CD8-positive, alpha-beta memory T cell (primary cell): ENCODE measurements around the gene ATG13. TPM values are rescaled to one million over a fixed set of nuclear protein-coding genes. Genes with fewer than 3 reads are reported as not detected.

Source experiments
- CTCF ChIA-PET: fragments of 350-600 bp; sonication (Branson Sonifier 250); formaldehyde crosslinking; loops from one replicate; lab custom pipeline; 2021; ENCODE audit warnings: antibody characterized with exemption; lab: Charles Lee
- POLR2A ChIA-PET: fragments of 350-600 bp; sonication (Branson Sonifier 250); formaldehyde crosslinking; loops from one replicate; lab custom pipeline; 2021; ENCODE audit warnings: antibody characterized with exemption; lab: Charles Lee
- DNase-seq, 5 donors: peaks; one replicate each; pipeline versions ENCODE4 v3.0.0 to v3.0.0-alpha.2; 2020 to 2022; ENCODE audit warnings: mixed read lengths in 1 of 5
- H3K27ac ChIP-seq: one replicate; pipeline ENCODE4 v1.7.0; 2013; ENCODE audit warnings: low read depth, mild to moderate bottlenecking, low read length, moderate library complexity
- H3K27me3 ChIP-seq: 2 replicates; pipeline ENCODE4 v1.7.0; 2013; ENCODE audit warnings: low read length, mild to moderate bottlenecking; ENCODE audit not compliant: insufficient read depth, poor library complexity, severe bottlenecking
- H3K36me3 ChIP-seq: 2 replicates; pipeline ENCODE4 v1.7.0; 2013; ENCODE audit warnings: mild to moderate bottlenecking, low read length, moderate library complexity; ENCODE audit not compliant: insufficient read depth
- H3K4me1 ChIP-seq: 2 replicates; pipeline ENCODE4 v1.7.0; 2013; ENCODE audit warnings: mild to moderate bottlenecking, low read length, moderate library complexity; ENCODE audit not compliant: insufficient read depth
- H3K4me3 ChIP-seq: 2 replicates; pipeline ENCODE4 v1.7.0; 2013; ENCODE audit warnings: mild to moderate bottlenecking, low read length
- H3K9me3 ChIP-seq: 2 replicates; pipeline ENCODE4 v1.7.0; 2013; ENCODE audit warnings: mild to moderate bottlenecking, low read length
- H3K27ac Mint-ChIP-seq, 8 donors: one replicate each; pipeline ENCODE4 v1.8.0; 2020 to 2021; ENCODE audit warnings: mixed read lengths in 8 of 8, mild to moderate bottlenecking in 6 of 8, inconsistent platforms in 3 of 8, moderate library complexity in 3 of 8
- H3K27me3 Mint-ChIP-seq, 2 donors: one replicate each; pipeline ENCODE4 v1.8.0; 2020 to 2021; ENCODE audit warnings: mixed read lengths in 2 of 2, mild to moderate bottlenecking in 1 of 2, moderate library complexity in 1 of 2
- H3K36me3 Mint-ChIP-seq, 3 donors: one replicate each; pipeline ENCODE4 v1.8.0; 2020 to 2021; ENCODE audit warnings: mixed read lengths in 3 of 3, inconsistent platforms in 1 of 3, mild to moderate bottlenecking in 1 of 3
- H3K4me1 Mint-ChIP-seq, 3 donors: one replicate each; pipeline ENCODE4 v1.8.0; 2020 to 2021; ENCODE audit warnings: mixed read lengths in 3 of 3, inconsistent platforms in 1 of 3, mild to moderate bottlenecking in 1 of 3
- H3K4me3 Mint-ChIP-seq, 7 donors: one replicate each; pipeline ENCODE4 v1.8.0; 2020 to 2021; ENCODE audit warnings: mixed read lengths in 7 of 7, mild to moderate bottlenecking in 6 of 7, moderate library complexity in 4 of 7, inconsistent platforms in 2 of 7
- H3K9me3 Mint-ChIP-seq, 5 donors: one replicate each; pipeline ENCODE4 v1.8.0; 2020 to 2022; ENCODE audit warnings: mixed read lengths in 5 of 5, mild to moderate bottlenecking in 3 of 5, moderate library complexity in 2 of 5, inconsistent platforms in 1 of 5
- polyA plus RNA-seq: library from polyadenylated mRNA; unstranded; fragments of 300-500 nt; fragmentation: Illumina TruSeq; gene quantifications from one replicate; pipeline ENCODE4 v1.2.3, GENCODE V29; 2021
- total RNA-seq, 2 experiments: library from RNA; stranded (reverse); gene quantifications; one replicate each; pipeline ENCODE4 v1.2.3, GENCODE V29; 2021

ATG13 gene
- total and polyA plus RNA-seq, 3 experiments from 2014 or later: 67.9 to 81.6 (median 69.6) TPM

- Histone ChIP-seq H3K36me3 (peaks cover 20% of the 10 kb centered on the region), H3K4me3 (no peak overlapping the region), H3K9me3 (no peaks in the 10 kb centered on the region), H3K4me1 (no peaks in the 10 kb centered on the region), H3K27ac (no peak overlapping the region), H3K27me3 (no peaks in the 10 kb centered on the region)
- POLR2A ChIA-PET: no interaction called here
- Mint-ChIP-seq H3K4me3 (peak overlapping the region in 1 of 7 donors; percentile 49), H3K9me3 (no peaks in the 10 kb centered on the region), H3K27ac (peak overlapping the region in 3 of 8 donors; percentile 43 to 59 (median 43)), H3K27me3 (no peaks in the 10 kb centered on the region), H3K4me1 (peaks cover 21 to 44% (median 29%) of the 10 kb centered on the region in 3 donors), H3K36me3 (peaks cover 7 to 56% (median 25%) of the 10 kb centered on the region in 3 donors)
- CTCF ChIA-PET: interaction anchor here (0.7 to 0.9 kb wide), 2 partner anchors 9 to 22 kb away, joined by 3 read pairs; partner anchors contain the start of gene ATG13
- DNase-seq: no peak
Measured at GRCh38 chr11:46639197-46639839, 22.0 kb downstream of the ATG13 start.

GRCh38 chr11:46640036-46640788, 22.9 kb downstream of the ATG13 start:
- H3K9me3 Mint-ChIP-seq: no peaks in the 10 kb centered on the region

DNA sequence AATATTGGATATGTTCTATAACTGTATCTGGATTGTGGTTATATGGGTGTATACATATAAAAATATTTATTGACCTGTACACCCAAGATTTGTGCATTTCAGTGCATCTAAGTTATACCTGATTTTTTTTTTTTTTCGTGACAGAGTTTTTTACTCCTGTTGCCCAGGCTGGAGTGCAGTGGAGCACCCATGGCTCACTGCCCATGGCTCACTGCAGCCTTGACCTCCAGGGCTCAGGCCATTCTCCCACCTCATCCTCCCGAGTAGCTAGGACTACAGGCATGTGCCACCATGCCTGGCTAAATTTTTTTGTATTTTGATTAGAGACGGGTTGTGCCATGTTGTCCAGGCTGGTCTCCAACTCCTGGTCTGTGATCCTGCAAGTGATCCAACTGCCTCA, 24.3 kb downstream of the ATG13 start:
- H3K27ac ChIP-seq: no peak overlapping the region
- CTCF ChIA-PET: interaction anchor here (1.0 kb wide), 1 partner anchor 24 kb away, joined by 3 read pairs; no protein-coding TSS in a partner anchor
- no peak for DNase-seq
- H3K4me3 Mint-ChIP-seq: no peak overlapping the region
- peaks cover 30% of the 10 kb centered on the region for H3K36me3 ChIP-seq
- peaks cover 23 to 37% (median 25%) of the 10 kb centered on the region in 3 donors for H3K4me1 Mint-ChIP-seq
- H3K4me1 ChIP-seq: no peaks in the 10 kb centered on the region
- peaks cover 11 to 67% (median 25%) of the 10 kb centered on the region in 3 donors for H3K36me3 Mint-ChIP-seq
- H3K4me3 ChIP-seq: no peak overlapping the region
- H3K9me3 Mint-ChIP-seq: no peaks in the 10 kb centered on the region
- no peak overlapping the region for H3K27ac Mint-ChIP-seq
- no peaks in the 10 kb centered on the region for H3K27me3 Mint-ChIP-seq
- no peaks in the 10 kb centered on the region for H3K27me3 ChIP-seq
- POLR2A ChIA-PET: interaction anchor here (0.6 kb wide), 1 partner anchor 51 kb away, joined by 3 read pairs; no protein-coding TSS in a partner anchor
- H3K9me3 ChIP-seq: no peaks in the 10 kb centered on the region

More at GRCh38 chr11:46640036-46640788, 22.9 kb downstream of the ATG13 start:
- Mint-ChIP-seq H3K27me3 (no peaks in the 10 kb centered on the region), H3K36me3 (peaks cover 11 to 63% (median 28%) of the 10 kb centered on the region in 3 donors), H3K4me3 (no peak overlapping the region), H3K27ac (peak overlapping the region in 6 of 8 donors; percentile 22 to 42 (median 32)), H3K4me1 (peaks cover 25 to 44% (median 29%) of the 10 kb centered on the region in 3 donors)
- DNase-seq: no peak
- H3K4me3 ChIP-seq: no peak overlapping the region
- POLR2A ChIA-PET: no interaction called here
- CTCF ChIA-PET: interaction anchor here (0.7 to 0.9 kb wide), 2 partner anchors 8 to 22 kb away, joined by 3 read pairs; partner anchors contain the start of gene ATG13
- H3K36me3 ChIP-seq: peaks cover 29% of the 10 kb centered on the region
- H3K27ac ChIP-seq: no peak overlapping the region
- no peaks in the 10 kb centered on the region for H3K27me3 ChIP-seq
- H3K4me1 ChIP-seq: no peaks in the 10 kb centered on the region
- no peaks in the 10 kb centered on the region for H3K9me3 ChIP-seq

GRCh38 chr11:46642627-46643335, 25.4 kb downstream of the ATG13 start:
- peak in 1 of 5 donors; percentile 43 for DNase-seq
- Mint-ChIP-seq H3K4me1 (peaks cover 22 to 34% (median 23%) of the 10 kb centered on the region in 3 donors), H3K27me3 (no peaks in the 10 kb centered on the region), H3K27ac (peak overlapping the region in 2 of 8 donors; percentile 33 to 56), H3K36me3 (peaks cover 11 to 70% (median 25%) of the 10 kb centered on the region in 3 donors), H3K4me3 (no peak overlapping the region), H3K9me3 (no peaks in the 10 kb centered on the region)
- peaks cover 31% of the 10 kb centered on the region for H3K36me3 ChIP-seq
- H3K4me3 ChIP-seq: no peak overlapping the region
- H3K9me3 ChIP-seq: no peaks in the 10 kb centered on the region
- no peaks in the 10 kb centered on the region for H3K4me1 ChIP-seq
- POLR2A ChIA-PET: no interaction called here
- H3K27ac ChIP-seq: no peak overlapping the region
- CTCF ChIA-PET: interaction anchor here (1.0 kb wide), 1 partner anchor 25 kb away, joined by 3 read pairs; no protein-coding TSS in a partner anchor
- no peaks in the 10 kb centered on the region for H3K27me3 ChIP-seq

- peaks cover 20 to 31% (median 20%) of the 10 kb centered on the region in 3 donors for H3K4me1 Mint-ChIP-seq
- H3K36me3 Mint-ChIP-seq: peaks cover 11 to 70% (median 23%) of the 10 kb centered on the region in 3 donors
- peak overlapping the region in 1 of 8 donors; percentile 17 for H3K27ac Mint-ChIP-seq
- Histone ChIP-seq H3K27me3 (no peaks in the 10 kb centered on the region), H3K9me3 (no peaks in the 10 kb centered on the region), H3K4me3 (no peak overlapping the region), H3K4me1 (no peaks in the 10 kb centered on the region), H3K36me3 (peaks cover 34% of the 10 kb centered on the region), H3K27ac (no peak overlapping the region)
- H3K27me3 Mint-ChIP-seq: no peaks in the 10 kb centered on the region
- H3K9me3 Mint-ChIP-seq: no peaks in the 10 kb centered on the region
- ChIA-PET POLR2A (no interaction called here), CTCF (no interaction called here)
- DNase-seq: no peak
- no peak overlapping the region for H3K4me3 Mint-ChIP-seq
Measured at GRCh38 chr11:46643531-46643930, 26.2 kb downstream of the ATG13 start.

DNA sequence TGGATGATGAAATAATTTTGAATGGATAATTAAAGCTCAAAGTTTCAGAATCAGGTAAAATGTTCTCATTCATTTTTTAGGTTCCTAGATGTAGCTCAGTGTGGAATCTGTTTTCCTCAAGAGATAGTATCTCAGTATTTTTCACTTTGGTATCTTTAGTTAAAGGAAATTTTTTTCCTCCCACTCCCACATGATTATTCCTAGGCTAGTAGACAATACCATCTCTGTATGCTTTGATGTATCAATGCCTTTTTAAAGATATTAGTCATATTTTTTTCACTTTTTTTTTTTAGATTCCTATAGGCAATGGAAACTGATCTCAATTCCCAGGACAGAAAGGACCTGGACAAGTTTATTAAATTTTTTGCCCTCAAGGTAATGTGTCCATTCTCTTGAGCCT, 26.6 kb downstream of the ATG13 start:
- ChIA-PET CTCF (no interaction called here), POLR2A (no interaction called here)
- Mint-ChIP-seq H3K27ac (peak overlapping the region in 1 of 8 donors; percentile 17), H3K4me3 (no peak overlapping the region), H3K9me3 (no peaks in the 10 kb centered on the region), H3K36me3 (peaks cover 11 to 70% (median 23%) of the 10 kb centered on the region in 3 donors), H3K4me1 (peaks cover 18 to 30% (median 19%) of the 10 kb centered on the region in 3 donors), H3K27me3 (no peaks in the 10 kb centered on the region)
- H3K4me1 ChIP-seq: no peaks in the 10 kb centered on the region
- no peaks in the 10 kb centered on the region for H3K27me3 ChIP-seq
- H3K9me3 ChIP-seq: no peaks in the 10 kb centered on the region
- no peak overlapping the region for H3K4me3 ChIP-seq
- H3K27ac ChIP-seq: no peak overlapping the region
- no peak for DNase-seq
- peaks cover 35% of the 10 kb centered on the region for H3K36me3 ChIP-seq

DNA sequence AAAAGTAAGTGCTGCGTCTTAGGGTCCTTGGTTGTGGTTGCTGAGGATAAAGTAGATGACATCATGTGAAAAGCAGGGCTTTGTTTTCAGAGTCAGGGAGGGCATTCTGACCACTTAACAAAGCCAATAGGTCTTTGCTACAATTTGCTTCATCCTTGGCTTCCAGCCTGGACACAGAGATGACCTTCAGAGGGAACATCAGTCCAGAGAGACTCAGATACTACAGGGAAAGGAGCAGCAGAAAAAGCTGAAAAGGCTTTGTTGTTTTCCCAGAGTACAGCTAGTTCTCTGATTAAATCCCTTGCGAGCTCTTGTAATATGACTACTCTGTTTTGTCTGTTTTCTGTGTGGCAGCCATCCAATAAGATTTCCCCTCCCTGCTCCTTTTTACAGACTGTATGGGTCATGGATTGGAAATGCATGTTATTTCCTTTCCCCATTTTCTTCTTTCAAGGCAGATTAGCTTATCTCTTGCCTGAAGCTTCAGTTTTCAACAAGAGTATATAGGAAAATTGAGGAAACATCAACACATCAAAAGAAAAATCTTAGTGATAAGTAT, 31.9 kb downstream of the ATG13 start:
- Mint-ChIP-seq H3K27me3 (no peaks in the 10 kb centered on the region), H3K9me3 (no peaks in the 10 kb centered on the region), H3K36me3 (peaks cover 7 to 77% (median 16%) of the 10 kb centered on the region in 3 donors), H3K4me1 (peaks cover 0 to 4% (median 0%) of the 10 kb centered on the region in 3 donors), H3K27ac (no peak overlapping the region), H3K4me3 (no peak overlapping the region)
- no peak for DNase-seq
- Histone ChIP-seq H3K4me1 (no peaks in the 10 kb centered on the region), H3K4me3 (no peak overlapping the region), H3K9me3 (no peaks in the 10 kb centered on the region), H3K27me3 (no peaks in the 10 kb centered on the region), H3K36me3 (peaks cover 69% of the 10 kb centered on the region), H3K27ac (no peak overlapping the region)
- CTCF ChIA-PET: no interaction called here
- POLR2A ChIA-PET: no interaction called here
